ENCODE data around the gene TSPO2. TPM values are rescaled to one million over a fixed set of nuclear protein-coding genes. Genes with fewer than 3 reads are reported as not detected.

TSPO2 gene
- total and polyA plus RNA-seq, 9 of the 15 experiments (the other 6 are each of a cell fraction or from before 2014, with no cell fraction given) = not detected

DNA sequence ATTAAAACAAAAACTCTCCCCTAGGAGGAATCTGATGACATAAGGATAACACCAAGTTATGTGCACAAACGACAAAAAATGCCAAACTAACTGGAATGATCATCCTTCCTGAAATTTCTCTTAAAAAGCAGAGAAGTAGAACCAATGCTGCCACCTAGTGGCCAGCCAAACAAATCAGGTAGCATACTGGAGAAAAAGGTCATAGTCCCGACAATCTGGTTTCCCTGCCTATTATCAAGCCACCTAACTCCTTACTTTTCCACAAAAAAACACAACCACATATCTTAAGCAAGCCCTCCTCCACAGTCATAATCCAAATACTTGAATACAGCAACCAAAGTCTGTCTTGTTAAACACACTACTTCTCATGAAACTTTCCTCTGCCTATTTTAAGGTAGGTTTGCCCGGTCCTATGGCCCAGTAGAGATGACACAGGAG lies 24.6 kb downstream of the TSPO2 start:
- ATAC-seq (peak; percentile 20; the same call in 1 of the 3 replicates), DNase-seq (ENCODE audit: extremely low read depth in 1 of 4, low spot score in 3 of 4) (peak; percentile 54 to 89 (median 56)), FAIRE-seq (peak; percentile 82)
- POLR2A ChIA-PET = no interaction called here
- Histone ChIP-seq H2AFZ (ENCODE audit: low read depth, low read length) (no peak overlapping the region), H4K20me1 (replicated peaks; ENCODE audit: control insufficient read depth, insufficient read depth, low read length) (no peaks in the 10 kb centered on the region), H3K4me2 (ENCODE audit: insufficient read depth, low read length) (no peak overlapping the region), H3K9me3 (replicated peaks; ENCODE audit: control insufficient read depth, insufficient read depth, low read depth, low read length) (no peaks in the 10 kb centered on the region), H3K27ac (ENCODE audit: extremely low read depth, low read depth, low read length) (no peak overlapping the region), H3K4me3 (no peak overlapping the region), H3K79me2 (ENCODE audit: control insufficient read depth, insufficient read depth, low read length) (peaks cover 16% of the 10 kb centered on the region), H3K9me1 (ENCODE audit: control insufficient read depth, insufficient read depth, low read length) (no peaks in the 10 kb centered on the region), H3K27me3 (ENCODE audit: control insufficient read depth in 2 of 2, insufficient read depth in 2 of 2, low read length in 2 of 2) (no peaks in the 10 kb centered on the region), H3K4me1 (replicated peaks in 1 of 2; ENCODE audit: control insufficient read depth in 2 of 2, insufficient read depth in 2 of 2, low read length in 2 of 2) (peaks cover 0 to 9% of the 10 kb centered on the region in 2 experiments; a peak in 1 of 5 replicates), H3K36me3 (ENCODE audit: control insufficient read depth, insufficient read depth, low read length) (peaks cover 82% of the 10 kb centered on the region), H3K9ac (ENCODE audit: insufficient read depth in 1 of 2, low read depth in 2 of 2, low read length in 2 of 2) (no peak overlapping the region)
- intact Hi-C loops (cut with micrococcal nuclease) (loop anchor here (2.0 to 5.0 kb wide), 2 partner anchors 40 to 60 kb away; no protein-coding TSS in a partner anchor), in situ Hi-C loops (cut with MboI) (no loop called here)
- WGBS (ENCODE audit: insufficient coverage, low coverage, missing lambda C conversion rate) = 38% methylated on average over 3 of the region's 3 CpGs
- no TSS peak for BruUV-seq (replicated peaks)
- CTCF ChIA-PET (ENCODE audit: low intra/inter-chr PET ratio) = interaction anchor here (1.1 to 4.0 kb wide), 4 partner anchors 29 to 172 kb away, joined by 4 to 26 read pairs (median 6); no protein-coding TSS in a partner anchor
- no peak for TF ChIP-seq RBM22 (IDR thresholded peaks at IDR 0.05; ENCODE audit: low read depth, low read length, poor library complexity, severe bottlenecking)
- TF ChIP-seq ZNF316 (IDR thresholded peaks at IDR 0.05) = 0 out of 2 replicates have a peak, but pooled peaks have one; percentile 4
- 0 out of 4 replicates have a peak, but pooled peaks of 1 of the 2 experiments have one; percentile 35 for TF ChIP-seq MAZ (CRISPR knock-in tag; conservative IDR thresholded peaks at IDR 0.05 in 1 of 2, IDR thresholded peaks at IDR 0.05 in 1 of 2)
- 0 out of 4 replicates have a peak, but pooled peaks of 1 of the 2 experiments have one; percentile 31 for TF ChIP-seq RCOR1 (IDR thresholded peaks at IDR 0.05; ENCODE audit: borderline replicate concordance in 1 of 2, low read depth in 2 of 2, low read length in 2 of 2)
- TF ChIP-seq, protein P1, sequence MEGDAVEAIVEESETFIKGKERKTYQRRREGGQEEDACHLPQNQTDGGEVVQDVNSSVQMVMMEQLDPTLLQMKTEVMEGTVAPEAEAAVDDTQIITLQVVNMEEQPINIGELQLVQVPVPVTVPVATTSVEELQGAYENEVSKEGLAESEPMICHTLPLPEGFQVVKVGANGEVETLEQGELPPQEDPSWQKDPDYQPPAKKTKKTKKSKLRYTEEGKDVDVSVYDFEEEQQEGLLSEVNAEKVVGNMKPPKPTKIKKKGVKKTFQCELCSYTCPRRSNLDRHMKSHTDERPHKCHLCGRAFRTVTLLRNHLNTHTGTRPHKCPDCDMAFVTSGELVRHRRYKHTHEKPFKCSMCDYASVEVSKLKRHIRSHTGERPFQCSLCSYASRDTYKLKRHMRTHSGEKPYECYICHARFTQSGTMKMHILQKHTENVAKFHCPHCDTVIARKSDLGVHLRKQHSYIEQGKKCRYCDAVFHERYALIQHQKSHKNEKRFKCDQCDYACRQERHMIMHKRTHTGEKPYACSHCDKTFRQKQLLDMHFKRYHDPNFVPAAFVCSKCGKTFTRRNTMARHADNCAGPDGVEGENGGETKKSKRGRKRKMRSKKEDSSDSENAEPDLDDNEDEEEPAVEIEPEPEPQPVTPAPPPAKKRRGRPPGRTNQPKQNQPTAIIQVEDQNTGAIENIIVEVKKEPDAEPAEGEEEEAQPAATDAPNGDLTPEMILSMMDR (IDR thresholded peaks at IDR 0.05 in 2 of 3, conservative IDR thresholded peaks at IDR 0.05 in 1 of 3; ENCODE audit: insufficient read depth in 2 of 3, low read depth in 1 of 3, low read length in 3 of 3) = peak; percentile 72 to 89 (median 84)
- TF ChIP-seq, protein P2, sequence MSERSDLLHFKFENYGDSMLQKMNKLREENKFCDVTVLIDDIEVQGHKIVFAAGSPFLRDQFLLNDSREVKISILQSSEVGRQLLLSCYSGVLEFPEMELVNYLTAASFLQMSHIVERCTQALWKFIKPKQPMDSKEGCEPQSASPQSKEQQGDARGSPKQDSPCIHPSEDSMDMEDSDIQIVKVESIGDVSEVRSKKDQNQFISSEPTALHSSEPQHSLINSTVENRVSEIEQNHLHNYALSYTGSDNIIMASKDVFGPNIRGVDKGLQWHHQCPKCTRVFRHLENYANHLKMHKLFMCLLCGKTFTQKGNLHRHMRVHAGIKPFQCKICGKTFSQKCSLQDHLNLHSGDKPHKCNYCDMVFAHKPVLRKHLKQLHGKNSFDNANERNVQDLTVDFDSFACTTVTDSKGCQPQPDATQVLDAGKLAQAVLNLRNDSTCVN (CRISPR knock-in tag; IDR thresholded peaks at IDR 0.05) = no peak
- TF ChIP-seq, protein P3, sequence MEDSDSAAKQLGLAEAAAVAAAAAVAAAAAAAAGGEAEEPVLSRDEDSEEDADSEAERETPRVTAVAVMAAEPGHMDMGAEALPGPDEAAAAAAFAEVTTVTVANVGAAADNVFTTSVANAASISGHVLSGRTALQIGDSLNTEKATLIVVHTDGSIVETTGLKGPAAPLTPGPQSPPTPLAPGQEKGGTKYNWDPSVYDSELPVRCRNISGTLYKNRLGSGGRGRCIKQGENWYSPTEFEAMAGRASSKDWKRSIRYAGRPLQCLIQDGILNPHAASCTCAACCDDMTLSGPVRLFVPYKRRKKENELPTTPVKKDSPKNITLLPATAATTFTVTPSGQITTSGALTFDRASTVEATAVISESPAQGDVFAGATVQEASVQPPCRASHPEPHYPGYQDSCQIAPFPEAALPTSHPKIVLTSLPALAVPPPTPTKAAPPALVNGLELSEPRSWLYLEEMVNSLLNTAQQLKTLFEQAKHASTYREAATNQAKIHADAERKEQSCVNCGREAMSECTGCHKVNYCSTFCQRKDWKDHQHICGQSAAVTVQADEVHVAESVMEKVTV (CRISPR knock-in tag; IDR thresholded peaks at IDR 0.05) = peak; percentile 74
- TF ChIP-seq HDGF (IDR thresholded peaks at IDR 0.05) = peak; percentile 85
- no peak for TF ChIP-seq TOE1 (IDR thresholded peaks at IDR 0.05; ENCODE audit: borderline replicate concordance)
- no peak for TF ChIP-seq TOE1 (CRISPR knock-in tag; IDR thresholded peaks at IDR 0.05; ENCODE audit: borderline replicate concordance, low read depth)
- TF ChIP-seq ZNF778 (CRISPR knock-in tag; IDR thresholded peaks at IDR 0.05) = 0 out of 2 replicates have a peak, but pooled peaks have one; percentile 32
- no peak for TF ChIP-seq POLR2A (conservative IDR thresholded peaks at IDR 0.05)
- no peak for TF ChIP-seq GTF2A2 (tag; IDR thresholded peaks at IDR 0.05)
- TF ChIP-seq ZNF24 (IDR thresholded peaks at IDR 0.05) = no peak
- no peak for TF ChIP-seq ZNF77 (CRISPR knock-in tag; IDR thresholded peaks at IDR 0.05)
- TF ChIP-seq MTF1 (CRISPR knock-in tag; IDR thresholded peaks at IDR 0.05; ENCODE audit: borderline replicate concordance) = no peak
- no peak for TF ChIP-seq SETDB1 (IDR thresholded peaks at IDR 0.05; ENCODE audit: low read length)
- TF ChIP-seq RAD21 (CRISPR knock-in tag; conservative IDR thresholded peaks at IDR 0.05 in 1 of 2, IDR thresholded peaks at IDR 0.05 in 1 of 2) = peak; percentile 76 to 79
- TF ChIP-seq KLF16 (IDR thresholded peaks at IDR 0.05) = peak; percentile 59; the same call in 1 of the 2 replicates
- no peak for TF ChIP-seq GTF2F1 (IDR thresholded peaks at IDR 0.05; ENCODE audit: low read depth, low read length)

All from K562 (cell line).